RPMI7951 (cell line): ENCODE measurements around the gene INTS11. TPM values are rescaled to one million over a fixed set of nuclear protein-coding genes. Genes with fewer than 3 reads are reported as not detected.

Experiments used
- DNase-seq: peaks from one replicate; pipeline ENCODE4 v3.0.0-alpha.2; 2012; ENCODE audit warnings: low read depth
- total RNA-seq: library from RNA; depleted of rRNA; stranded (reverse); fragments of >200 nt; shearing (Covaris generic); gene quantifications from 2 replicates; pipeline ENCODE4 v1.2.3, GENCODE V29; 2014

Gene INTS11
- total RNA-seq, 1 experiment from 2014 or later: 62.6 TPM

DNA sequence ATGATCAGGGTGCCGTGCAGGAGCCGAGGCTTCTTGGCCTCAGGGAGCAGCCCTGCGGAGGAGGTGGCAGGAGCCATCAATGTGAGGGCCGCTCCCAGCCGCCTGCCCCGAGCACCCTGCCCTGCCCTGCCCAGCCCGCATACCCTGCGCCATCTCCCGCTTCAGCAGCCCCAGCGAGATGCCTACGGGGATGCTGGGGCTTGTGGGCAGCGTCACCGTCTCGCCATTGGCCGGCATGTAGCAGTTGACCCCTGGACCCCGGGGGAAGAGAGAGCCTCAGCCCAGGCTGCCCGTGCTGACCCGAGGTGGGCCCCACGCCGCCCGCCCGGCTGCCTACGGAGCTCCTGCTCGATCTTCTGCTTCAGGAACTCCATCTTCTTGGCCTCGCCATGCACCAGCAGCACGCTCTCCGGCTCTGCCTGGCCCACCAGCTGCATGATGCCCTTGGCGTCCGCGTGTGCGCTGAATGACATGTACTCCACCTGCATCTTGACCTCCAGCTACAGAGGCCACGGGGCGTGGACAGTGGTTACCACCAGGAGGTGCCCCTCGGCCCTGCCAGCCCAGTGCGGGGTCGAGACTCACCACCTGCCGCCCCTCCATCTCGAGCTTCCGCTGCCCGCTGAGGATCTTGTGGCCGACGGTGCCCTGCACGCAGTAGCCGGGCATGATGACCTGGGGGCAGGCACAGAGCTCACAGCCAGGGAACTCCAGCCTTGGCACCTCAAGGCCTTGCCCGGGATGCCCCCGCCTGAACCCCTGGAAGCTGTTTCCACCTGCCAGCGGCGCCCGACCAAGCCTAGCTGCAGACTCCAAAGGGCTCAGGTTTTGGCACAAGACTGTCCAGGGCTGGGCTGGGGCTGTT lies 11.8 kb downstream of the INTS11 start:
- DNase-seq: no peak

DNA sequence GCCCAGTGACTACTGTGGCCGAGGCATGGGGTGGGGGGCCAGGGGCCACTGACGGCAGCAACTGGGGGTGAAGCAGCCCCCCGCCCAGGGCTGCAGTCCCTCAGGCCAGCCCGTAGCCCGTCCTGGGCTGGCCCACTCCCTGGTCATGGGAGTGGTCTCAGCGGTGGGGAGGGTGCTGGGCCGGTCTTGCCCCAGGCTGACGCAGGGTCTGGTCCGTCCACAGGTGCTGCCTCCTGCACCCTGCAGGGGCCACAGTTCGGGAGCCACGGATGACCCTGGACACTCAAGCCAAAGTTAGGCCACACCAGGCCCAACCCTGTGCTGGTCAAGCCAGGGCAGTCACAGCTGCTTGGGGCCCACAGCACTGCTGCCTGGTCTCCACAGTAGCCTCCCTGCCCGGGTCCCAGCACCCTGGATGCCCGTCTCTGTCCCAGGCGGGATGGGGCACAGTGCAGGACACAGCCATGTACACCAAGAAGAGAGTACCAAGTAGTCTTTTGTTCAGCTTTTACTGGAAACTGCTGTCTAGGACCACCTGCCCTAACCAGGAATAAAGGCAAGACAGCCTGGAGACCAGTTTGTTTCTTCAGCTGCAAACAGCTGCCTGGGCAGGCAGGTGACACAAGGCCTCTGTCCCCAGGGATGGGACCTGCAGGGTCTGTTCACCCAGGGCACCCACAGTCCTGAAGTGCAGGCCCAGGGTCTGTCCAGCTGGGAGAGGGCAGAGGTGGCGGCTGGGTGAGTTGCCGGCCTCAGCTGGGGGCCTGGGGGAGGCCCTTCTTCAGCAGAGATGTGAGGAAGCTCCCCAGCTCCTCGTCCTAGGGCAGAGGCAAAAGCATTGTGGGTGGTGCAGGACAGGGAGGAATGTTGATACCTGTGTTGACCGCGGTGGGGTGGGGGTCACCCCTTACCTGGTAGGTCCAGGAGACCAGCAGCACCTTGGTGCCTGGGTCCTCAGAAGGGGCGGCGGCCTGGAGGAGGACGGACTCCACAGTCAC lies 13.1 kb downstream of the INTS11 start:
- DNase-seq: no peak

DNA sequence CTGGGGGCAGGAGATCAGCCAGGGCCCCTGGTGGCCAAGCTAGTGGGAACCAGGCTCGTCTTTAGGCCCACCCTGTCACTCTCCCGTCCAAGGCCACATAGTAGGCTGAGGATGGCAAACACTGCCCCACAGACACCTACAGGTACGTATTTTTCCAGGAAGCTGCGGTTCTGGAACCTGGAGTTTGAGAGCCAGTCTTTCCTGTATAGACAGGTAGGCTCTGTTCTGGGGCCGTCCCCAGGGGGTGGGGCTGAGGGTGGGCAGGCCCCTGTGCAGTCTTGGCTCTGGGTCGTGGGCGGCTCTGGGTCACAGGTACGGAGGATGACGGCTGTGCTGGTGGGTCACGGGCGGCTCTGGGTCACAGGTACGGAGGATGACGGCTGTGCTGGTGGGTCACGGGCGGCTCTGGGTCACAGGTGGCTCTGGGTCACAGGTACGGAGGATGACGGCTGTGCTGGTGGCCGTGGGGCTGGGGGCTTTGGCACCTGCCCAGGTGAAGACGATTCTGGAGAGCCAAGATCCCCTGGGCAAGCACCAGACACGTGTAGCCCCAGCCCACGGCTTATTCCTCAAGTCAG lies 13.9 kb downstream of the INTS11 start:
- DNase-seq: no peak

DNA sequence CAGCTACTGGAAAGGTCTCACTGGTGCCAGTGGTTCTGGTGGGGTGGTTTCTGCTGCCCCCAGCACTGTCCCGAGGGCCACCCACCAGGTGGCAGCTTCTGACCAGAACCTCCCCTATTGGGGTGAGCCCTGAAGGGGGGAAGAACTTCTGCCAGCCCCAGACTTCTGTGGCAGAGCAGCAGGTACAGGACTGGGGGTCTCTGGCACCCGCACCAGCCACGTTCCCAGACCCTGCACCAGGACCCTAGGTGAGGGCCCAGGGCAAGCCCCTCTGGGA lies 14.4 kb downstream of the INTS11 start:
- no peak for DNase-seq

DNA sequence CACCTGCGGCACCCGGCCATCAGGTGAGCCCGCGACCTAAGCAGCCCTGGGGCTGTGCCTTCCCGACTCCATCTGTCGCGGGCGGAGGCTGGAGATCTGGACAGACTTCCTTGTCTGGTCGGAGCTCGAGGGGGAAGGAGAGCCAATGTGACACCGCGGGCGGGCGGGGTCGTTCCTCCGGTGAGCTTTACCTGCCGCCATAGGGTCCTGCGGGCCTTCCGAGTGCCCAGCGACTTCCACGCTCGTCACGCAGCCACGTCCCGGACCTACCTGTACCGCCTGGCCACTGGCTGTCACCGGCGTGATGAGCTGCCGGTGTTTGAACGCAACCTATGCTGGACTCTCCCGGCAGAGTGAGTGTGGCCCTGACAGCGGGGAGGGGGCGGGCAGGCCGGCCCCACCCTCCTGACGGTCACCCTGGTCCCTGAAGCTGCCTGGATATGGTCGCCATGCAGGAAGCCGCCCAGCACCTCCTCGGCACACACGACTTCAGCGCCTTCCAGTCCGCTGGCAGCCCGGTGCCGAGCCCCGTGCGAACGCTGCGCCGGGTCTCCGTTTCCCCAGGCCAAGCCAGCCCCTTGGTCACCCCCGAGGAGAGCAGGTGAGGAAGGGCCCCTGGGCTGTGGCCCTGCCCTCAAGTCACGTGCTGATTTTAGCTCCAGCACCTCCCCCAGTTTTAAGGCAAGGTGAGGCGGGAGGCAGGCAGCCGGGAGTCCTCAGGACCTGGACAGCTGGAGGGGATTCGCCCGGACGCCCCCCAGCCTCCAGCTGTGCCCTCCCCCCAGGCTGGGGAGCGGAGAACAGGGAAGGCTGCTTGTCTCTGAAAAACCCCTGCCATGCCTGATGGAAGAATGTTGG lies 15.0 kb downstream of the INTS11 start:
- no peak for DNase-seq

DNA sequence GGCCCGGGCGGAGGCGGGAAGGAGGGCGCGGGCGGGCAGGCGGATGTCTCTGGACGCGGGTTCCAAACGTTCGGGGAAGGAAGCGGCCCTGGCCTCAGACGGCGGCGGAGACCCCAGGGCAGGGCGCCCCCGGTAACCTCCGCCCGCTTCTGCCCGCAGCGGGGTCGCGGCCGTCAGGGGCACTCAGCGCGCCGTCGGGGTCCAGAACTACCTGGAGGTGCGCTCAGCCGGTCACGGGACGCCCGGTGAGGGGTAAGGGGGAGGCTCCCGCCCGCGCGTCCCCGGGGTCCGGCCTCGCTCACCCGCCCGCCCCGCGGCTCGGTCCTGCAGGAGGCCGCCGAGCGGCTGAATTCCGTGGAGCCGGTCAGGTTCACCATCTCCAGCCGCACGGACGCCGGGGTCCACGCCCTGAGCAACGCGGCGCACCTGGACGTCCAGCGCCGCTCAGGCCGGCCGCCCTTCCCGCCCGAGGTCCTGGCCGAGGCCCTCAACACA lies 15.7 kb downstream of the INTS11 start:
- no peak for DNase-seq

DNA sequence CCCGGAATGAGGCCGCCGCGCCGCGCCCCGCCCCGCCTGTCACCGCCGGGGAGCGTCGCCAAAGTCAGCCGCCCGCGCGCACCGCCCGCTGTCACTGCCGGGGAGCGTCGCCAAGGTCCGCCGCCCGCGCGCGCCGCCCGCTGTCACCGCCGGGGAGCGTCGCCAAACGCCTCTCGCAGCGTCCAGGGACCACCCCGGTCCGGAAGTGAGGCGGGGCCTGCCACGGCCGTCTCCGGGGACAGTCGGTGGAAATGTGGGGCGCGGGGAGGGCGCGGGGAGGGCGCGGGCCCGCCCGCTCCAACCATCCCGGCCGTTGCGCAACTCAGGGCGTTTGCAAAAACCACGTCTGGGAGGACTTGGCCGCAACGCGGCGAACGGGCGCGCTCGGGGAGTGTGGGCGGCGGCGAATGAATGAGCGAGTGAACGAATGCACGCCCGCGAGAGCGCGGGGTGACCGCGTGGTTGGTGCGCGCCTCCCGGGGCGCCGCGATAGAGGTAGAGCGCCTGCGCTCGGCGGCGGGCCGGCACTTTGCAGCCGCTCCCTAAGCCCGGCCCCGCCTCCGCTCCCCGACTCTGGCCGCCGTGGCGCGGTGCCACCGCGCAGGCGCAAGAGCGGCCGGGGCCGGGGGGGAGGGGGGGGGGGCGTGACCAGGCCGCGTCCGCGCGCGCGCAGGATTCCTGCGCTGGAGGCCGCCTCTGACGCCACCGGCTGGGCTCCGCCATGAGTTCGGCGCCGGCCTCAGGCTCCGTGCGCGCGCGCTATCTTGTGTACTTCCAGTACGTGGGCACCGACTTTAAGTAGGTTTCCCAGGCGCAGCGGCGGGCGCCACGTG lies 16.3 kb downstream of the INTS11 start, which contains the start of the genes ACAP3 and PUSL1:
Gene ACAP3, minus strand, starts transcription at position 8 of the 833 bp plus-strand sequence. CDS start 115 bp downstream, outside the sequence.
Gene PUSL1, plus strand, starts transcription at position 675 of the 833 bp plus-strand sequence. Its CDS starts 47 bp downstream, at position 722.
- peak; percentile 88 for DNase-seq

DNA sequence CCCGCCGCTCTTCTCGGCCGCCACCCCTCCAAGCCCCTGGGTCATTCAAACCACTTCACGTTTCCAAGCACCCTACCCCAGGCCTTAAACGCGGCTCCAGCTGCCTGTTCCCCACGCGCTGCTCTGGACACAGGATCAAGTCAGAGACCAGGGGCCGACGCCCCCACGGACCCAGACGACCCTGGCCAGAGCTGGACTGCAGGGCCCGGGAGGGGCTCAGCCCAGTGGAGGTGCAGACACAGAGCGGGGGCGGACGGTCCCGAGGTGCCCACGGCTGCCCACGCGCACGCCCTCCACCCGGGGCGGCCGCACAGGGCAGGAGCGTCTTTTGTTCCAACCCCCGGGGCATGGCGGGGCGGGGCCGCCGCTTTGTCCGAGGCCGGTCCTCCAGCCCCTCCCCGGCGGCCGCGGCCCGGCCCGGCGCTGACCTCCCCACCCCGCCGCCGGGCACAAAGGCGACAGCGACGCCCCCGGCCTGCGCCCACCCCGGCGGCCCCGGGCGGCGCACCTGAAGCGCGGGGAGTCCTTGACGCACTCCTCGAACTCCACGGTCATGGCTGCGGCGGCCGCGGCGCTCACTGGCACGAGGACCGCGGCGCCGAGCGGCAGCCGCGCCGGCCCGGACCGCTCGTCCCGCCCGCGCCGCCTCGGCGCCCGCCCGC lies 17.1 kb downstream of the INTS11 start:
- peak; percentile 61 for DNase-seq

DNA sequence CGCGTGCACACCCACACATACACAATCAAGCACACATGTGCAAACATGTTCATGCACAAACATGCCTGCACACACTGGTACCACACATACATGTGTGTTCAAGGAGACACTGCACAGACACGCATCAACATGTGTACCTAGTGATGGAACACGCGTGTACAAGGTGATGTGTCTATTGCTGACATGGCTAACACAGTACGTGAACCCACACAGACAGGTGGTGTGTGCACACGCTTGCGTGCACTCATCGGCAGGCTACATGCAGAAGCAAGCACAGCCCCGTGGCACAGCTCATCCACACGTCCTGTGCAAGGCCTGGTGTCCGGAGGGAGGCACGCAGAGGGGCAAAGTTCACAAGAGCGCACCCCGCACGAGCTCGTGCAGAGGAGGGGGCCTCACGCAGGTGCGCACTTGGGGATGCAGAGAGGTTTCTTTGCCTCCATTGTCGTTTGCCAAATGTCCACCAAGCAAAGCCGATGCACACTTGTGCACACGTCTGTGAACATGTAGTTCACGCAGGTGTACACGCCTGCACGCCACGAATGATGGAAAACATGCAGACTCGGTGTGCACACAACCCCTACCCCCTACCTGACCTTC lies 17.7 kb downstream of the INTS11 start:
- no peak for DNase-seq

DNA sequence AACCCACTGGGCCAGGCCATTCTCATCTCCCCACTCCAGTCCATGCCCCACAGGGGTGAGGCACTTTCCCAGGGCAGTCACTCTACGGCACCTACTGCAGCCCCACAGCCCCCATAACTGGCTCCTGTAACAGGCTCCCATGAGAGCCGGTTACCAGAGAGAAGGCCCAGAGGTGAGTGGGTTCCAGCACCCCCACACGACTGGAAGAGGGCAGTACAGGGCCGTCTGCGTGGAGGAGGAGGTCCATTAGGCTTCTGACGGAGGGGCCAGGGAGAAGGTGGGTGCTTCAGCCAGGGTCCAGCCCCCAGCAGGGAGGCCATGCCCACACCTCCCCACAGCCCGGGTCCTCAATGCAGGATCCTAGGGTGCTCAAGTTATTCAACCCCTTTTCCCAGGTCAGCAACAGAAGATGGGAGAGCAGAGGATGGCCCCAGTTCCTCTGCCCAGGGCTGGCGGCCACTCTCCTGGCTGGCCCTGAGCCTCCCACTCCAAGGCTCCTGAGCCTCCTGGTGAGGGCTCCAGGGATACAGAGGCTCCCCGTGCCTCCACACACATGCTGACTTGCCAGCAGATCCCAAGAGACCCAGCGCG lies 18.3 kb downstream of the INTS11 start:
- DNase-seq: no peak

DNA sequence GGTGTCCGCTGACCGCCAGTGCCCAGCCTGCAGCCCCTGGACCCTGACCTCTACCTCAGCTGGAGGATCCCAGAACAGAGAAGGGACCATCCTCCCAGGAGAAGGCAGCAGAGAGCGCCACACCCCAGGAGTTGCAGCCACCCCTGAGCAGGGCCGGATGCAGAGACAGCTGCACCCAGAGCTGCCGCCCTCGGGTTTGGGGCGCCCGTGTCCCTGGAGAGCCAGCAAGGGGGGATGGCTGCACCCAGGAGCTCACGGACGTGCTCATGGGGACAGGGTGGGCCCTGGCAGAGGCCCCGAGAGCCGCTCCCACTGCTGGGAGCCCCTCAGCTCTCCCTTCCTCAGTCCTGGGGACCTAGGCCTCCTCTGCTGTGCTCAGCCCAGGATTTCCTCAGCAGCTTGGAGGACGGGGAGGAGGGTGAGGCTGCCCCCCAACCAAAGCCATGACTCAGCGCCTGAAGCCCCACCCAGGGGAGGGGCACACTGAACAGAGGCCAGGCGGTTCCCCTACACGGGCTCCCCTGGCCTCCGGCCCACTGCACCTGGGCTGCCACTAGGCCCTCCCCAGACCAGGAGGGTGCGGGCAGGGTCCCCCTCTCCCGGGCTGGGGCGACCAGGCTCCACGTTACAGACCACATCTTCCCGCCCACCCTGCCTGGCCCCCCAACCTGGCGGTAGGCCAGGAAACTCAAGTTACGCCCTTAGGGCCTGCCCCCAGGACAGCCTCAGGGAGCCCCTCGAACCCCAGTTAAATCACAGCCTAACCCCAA lies 19.0 kb downstream of the INTS11 start:
- DNase-seq: peak; percentile 85

DNA sequence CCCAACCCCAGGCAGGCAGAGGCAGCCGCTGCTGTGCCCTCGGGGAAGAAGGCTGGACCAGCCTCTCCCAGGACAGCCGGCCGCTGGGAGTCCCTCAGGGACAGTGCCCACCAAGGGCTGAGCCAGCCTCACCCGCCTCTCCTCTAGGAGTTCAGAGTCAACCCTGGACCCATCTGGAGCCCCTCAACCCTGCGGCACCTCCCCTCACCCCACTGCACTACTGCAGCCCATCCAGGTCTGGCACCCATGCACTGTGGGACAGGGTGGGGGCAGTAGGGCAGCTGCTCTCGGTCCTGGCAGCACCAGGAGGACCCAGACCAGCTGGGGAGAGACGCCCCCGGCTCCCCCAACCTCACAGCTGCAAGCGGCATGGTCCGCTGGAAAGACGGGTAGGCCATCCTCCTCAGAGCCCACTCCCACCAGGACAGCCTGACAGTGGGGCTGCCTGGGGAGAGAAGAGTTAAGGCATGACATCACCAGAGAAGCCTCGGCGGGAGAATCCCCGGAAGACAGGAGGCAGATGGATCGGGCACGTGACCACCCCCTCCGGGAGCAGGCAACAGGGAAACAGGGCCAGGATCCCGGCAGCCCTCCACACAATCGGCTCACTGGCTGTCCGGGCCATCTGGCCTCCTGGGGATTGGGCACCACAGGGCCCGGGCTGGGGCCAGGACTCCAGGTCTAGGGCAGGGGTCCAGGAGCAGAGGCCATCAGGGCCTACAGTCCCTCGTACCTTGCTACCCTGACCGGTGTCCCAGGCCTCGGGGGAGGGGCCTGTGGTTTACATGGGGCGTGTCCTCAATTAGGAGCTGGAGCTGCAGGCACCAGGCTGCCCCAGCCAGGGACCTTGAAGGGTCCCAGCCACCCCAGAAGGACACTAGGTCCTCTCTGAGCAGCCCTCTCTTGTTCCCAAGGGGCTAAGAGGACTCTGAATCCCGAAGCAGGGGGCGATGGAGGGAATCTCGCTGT lies 19.8 kb downstream of the INTS11 start:
- peak; percentile 83 for DNase-seq

DNA sequence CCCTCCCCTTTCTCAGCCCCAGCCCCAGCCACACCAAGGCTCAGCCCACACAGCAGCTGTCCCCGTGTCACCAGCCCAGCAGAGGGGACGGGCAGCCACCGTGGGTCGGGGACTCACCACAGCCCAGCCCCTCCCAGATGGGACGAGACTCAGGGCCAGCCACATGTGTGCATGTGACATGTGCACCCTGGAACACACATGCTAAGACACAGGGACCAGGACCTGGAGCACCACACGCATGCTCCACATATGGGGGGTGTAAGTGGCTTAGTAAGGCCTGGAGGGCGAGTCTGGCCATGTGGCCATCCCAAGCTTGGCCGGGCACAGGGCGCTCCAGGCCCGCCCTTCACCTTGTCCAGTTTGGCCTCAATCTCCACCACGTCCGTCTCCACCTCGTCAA lies 20.7 kb downstream of the INTS11 start:
- no peak for DNase-seq

DNA sequence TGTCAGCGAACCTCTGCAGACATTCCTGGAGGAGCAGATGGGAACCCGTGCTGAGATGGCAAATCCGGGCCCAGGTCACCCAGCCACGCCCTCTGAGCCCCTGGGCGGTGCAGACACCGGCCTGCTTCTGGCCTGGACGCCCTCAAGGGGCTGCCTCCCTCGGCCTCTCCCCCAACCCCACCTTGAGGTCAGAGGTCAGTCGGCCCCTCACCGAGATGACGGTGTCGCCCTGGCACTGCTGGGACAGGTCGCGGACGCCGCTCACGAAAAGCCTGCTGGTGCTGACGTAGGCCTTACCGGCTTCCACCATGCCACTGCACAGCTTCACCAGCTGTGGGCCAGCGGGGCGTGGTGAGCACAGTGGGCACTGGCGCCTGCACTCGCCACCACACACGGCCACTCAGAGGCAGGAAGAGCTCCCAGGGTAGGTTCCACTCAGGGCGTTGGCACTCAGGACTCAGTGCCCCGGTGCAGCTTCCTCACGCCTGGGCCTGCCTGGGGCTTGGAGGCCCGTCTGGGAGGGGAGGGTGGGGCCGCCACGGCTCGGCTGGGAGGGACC lies 21.4 kb downstream of the INTS11 start:
- DNase-seq: no peak

DNA sequence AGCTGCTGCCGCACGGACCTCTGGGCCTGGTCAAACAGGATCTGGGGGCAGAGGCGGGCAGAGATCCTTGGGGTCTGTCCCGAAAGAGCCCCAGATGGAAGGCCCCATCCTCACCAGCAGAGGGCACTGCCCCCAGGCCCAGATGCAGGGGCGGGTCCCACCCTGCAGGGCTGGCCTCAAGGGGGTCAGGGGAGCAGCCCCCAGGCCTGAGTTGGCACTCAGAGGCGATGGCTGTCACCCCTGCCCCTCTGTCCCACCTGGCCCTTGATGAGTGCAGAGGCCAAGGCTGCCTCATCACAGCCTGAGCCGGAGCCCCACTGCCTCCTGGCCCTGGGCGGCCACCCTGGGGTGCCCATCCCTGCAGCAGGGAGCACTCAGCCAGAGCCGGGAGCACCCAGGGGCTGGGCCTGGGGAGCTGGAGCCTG lies 22.4 kb downstream of the INTS11 start:
- no peak for DNase-seq

DNA sequence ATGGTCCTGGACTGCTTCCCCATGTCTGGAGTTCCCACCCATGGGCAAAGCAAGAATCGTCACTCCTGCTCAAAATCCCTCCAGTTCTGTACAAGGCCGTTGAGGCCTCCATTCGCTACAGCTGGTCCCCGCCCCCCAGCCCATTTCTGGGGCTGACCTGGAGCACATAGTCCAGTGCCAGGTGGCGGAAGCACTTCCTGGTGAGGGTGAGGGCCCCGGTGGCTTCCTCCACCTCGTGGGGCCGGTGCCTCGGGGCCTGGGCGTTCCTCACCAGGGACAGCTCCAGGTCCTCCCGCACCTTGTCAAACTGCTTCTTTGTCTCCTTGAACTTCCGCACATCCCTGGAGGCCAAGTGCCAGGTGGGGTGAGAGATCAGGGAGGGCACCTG lies 24.1 kb downstream of the INTS11 start:
- no peak for DNase-seq
